ENCODE data around the gene FBRS. TPM values are rescaled to one million over a fixed set of nuclear protein-coding genes. Genes with fewer than 3 reads are reported as not detected.

The FBRS gene
- total and polyA plus RNA-seq, 2 of the 13 experiments (the other 11 are each of a cell fraction or from before 2014, with no cell fraction given) = 13.7 to 16.2 TPM

DNA sequence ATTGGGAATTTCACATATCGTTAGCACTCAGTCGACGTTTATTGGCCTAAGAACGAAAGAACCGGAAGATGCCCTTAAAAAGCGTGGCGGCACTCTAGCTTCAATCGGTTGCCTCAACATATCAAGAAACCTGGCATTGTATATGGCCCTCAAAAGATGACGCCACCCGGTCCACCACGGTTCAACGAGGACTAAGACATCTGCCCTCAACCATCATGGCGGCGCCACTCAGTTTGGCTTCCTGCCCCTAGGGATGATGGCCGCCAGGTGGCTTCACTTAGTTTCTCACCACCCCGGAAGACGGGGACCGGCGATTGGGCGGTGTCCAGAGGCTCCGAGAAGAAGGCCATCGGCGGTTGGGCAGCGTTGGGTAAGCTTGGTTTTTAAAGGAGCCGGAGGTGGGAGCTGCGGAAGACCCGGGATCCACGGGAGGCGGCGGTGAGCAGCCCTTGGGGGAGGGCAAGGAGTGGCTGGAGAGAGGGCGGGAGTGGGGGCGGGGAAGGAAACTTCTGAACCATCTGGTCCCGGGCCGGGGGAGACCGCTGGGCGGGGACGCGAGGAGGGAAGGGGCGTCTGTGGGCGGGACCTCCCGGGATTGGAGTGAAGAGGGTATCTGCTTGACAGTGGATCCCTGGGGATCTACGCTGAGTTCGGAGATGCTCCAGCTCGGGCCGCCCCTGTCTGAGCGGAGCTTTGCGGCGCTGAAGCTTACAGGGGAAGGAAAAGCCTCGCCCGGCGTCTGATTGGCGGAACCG lies 7.7 kb upstream of the FBRS start, which contains the start of gene PRR14 (continued):
- TF ChIP-seq KDM5A (IDR thresholded peaks at IDR 0.05; ENCODE audit: borderline replicate concordance, low read length) (peak; percentile 47; the same call in 1 of the 2 replicates), ZNF230 (CRISPR knock-in tag; IDR thresholded peaks at IDR 0.05) (peak; percentile 52), ZNF660 (CRISPR knock-in tag; IDR thresholded peaks at IDR 0.05; ENCODE audit: borderline replicate concordance, low read depth) (no peak), ZNF713 (CRISPR knock-in tag; IDR thresholded peaks at IDR 0.05) (0 out of 2 replicates have a peak, but pooled peaks have one; percentile 27), IRX3 (CRISPR knock-in tag; IDR thresholded peaks at IDR 0.05; ENCODE audit: borderline replicate concordance, low read depth) (no peak; the same call in 1 of the 2 replicates), SP1 (IDR thresholded peaks at IDR 0.05) (no peak), SP1 (CRISPR knock-in tag; IDR thresholded peaks at IDR 0.05) (peak; percentile 49)
- TF ChIP-seq, protein P1, sequence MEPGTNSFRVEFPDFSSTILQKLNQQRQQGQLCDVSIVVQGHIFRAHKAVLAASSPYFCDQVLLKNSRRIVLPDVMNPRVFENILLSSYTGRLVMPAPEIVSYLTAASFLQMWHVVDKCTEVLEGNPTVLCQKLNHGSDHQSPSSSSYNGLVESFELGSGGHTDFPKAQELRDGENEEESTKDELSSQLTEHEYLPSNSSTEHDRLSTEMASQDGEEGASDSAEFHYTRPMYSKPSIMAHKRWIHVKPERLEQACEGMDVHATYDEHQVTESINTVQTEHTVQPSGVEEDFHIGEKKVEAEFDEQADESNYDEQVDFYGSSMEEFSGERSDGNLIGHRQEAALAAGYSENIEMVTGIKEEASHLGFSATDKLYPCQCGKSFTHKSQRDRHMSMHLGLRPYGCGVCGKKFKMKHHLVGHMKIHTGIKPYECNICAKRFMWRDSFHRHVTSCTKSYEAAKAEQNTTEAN (CRISPR knock-in tag; conservative IDR thresholded peaks at IDR 0.05) = no peak

DNA sequence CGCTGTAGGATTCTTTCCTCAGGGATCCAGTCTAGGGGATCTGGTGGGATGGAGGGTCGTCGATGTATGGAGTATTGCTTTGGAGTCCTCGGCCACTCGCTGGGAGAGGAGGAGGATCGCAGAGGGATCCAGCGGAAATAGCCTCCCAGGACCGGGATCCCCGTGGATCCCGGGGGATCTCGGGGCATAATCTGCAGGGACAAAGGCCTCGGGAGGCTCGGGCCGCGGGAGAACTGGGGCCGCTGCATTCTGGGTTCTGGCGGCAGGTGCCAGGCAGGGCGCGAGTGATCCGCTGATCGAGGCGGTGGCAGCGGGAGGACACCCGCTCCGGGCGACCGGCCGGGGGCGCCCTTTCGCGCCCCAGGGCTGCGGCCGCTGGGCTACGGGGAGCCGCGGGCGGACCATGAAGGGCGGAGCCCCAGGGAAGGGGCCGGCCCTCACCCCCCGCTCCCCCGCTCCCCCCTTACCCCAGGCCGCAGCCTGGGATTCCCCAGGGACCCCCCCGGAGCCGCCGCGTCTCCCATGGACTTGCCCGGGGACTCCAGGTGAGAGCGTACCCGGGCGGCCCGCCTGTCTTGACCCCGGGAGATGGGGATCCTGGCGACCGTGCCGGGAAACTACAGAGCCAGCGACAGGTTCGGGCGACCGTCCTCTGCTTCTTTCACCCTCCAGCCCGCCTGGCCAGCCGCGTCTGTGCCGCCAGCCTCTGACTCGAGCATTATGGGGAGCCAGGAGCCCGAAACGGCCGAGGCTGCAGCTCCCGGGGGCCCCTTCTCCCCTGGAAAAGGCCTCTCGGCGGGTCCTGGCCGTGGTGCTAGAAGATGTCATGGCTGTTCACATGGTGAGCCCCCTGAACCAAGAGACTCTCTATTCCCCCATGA lies 6.9 kb upstream of the FBRS start:
- no peak for FAIRE-seq
- Histone ChIP-seq H3K4me2 (ENCODE audit: low read depth, low read length) (peak overlapping the region; percentile 99), H3K79me2 (ENCODE audit: insufficient read depth, low read length) (peaks cover 5% of the 10 kb centered on the region), H4K20me1 (ENCODE audit: insufficient read depth, low read length) (no peaks in the 10 kb centered on the region), H3K36me3 (replicated peaks in 1 of 2; ENCODE audit: control insufficient read depth in 1 of 2, insufficient read depth in 2 of 2, low read length in 2 of 2) (peaks cover 7 to 32% of the 10 kb centered on the region in 2 experiments; a peak in 4 of 5 replicates), H2AFZ (ENCODE audit: low read length) (peak overlapping the region; percentile 32), H3K27ac (ENCODE audit: extremely low read length, insufficient read depth, low read length) (peak overlapping the region; percentile 88), H3K4me1 (ENCODE audit: insufficient read depth, low read length) (peaks cover 17% of the 10 kb centered on the region), H3K27me3 (ENCODE audit: control insufficient read depth in 1 of 2, insufficient read depth in 2 of 2, low read length in 2 of 2) (no peaks in the 10 kb centered on the region; a peak in 1 of 5 replicates), H3K9me3 (ENCODE audit: low read length) (no peaks in the 10 kb centered on the region), H3K9ac (ENCODE audit: insufficient read depth, low read depth, low read length) (peak overlapping the region; percentile 89), H3K4me3 (replicated peaks in 1 of 3; ENCODE audit: insufficient read depth in 1 of 3, low read depth in 2 of 3, low read length in 3 of 3) (peak overlapping the region; percentile 79 to 100 (median 95))
- in situ Hi-C loops (cut with HindIII; ENCODE audit: extremely low pct_ligation_motif_present, low pct_unique_long_range_greater_than_20kb) = loop anchor here (25.0 kb wide), 1 partner anchor 839 kb away; the partner anchor contains the start of genes MAZ, MVP, PAGR1 and PRRT2
- ATAC-seq = peak; percentile 86
- intact Hi-C loops (cut with micrococcal nuclease; ENCODE audit: unreplicated experiment) = loop anchor here (2.0 to 10.0 kb wide), 4 partner anchors 17 to 567 kb away; partner anchors contain the start of gene ZNF768
- ChIA-PET POLR2A (interaction anchor here (0.9 to 2.2 kb wide), 9 partner anchors 7 to 116 kb away, joined by 3 to 18 read pairs (median 4); partner anchors contain the start of genes FBRS, ZNF689, ZNF747 and ZNF764), CTCF (ENCODE audit: low intra/inter-chr PET ratio, low total read pairs) (interaction anchor here (0.6 to 1.2 kb wide), 2 partner anchors 23 to 254 kb away, joined by 3 to 4 read pairs; no protein-coding TSS in a partner anchor)
- DNase-seq (ENCODE audit: low spot score) = peak; percentile 52
- BruUV-seq (replicated peaks) = no TSS peak
- under 1% methylated on average over 25 of the region's 71 CpGs for WGBS (ENCODE audit: low lambda C conversion rate)
- TF ChIP-seq ZNF256 (CRISPR knock-in tag; conservative IDR thresholded peaks at IDR 0.05) (0 out of 2 replicates have a peak, but pooled peaks have one; percentile 62), RBM22 (optimal IDR thresholded peaks at IDR 0.05; ENCODE audit: low read length) (no peak), ZMYM4 (CRISPR knock-in tag; IDR thresholded peaks at IDR 0.05) (peak; percentile 7; the same call in 1 of the 2 replicates), RBFOX2 (IDR thresholded peaks at IDR 0.05; ENCODE audit: low read depth, low read length) (peak; percentile 68), MEIS1 (CRISPR knock-in tag; IDR thresholded peaks at IDR 0.05; ENCODE audit: borderline replicate concordance) (0 out of 2 replicates have a peak, but pooled peaks have one; percentile 4)
- TF ChIP-seq, protein P2, sequence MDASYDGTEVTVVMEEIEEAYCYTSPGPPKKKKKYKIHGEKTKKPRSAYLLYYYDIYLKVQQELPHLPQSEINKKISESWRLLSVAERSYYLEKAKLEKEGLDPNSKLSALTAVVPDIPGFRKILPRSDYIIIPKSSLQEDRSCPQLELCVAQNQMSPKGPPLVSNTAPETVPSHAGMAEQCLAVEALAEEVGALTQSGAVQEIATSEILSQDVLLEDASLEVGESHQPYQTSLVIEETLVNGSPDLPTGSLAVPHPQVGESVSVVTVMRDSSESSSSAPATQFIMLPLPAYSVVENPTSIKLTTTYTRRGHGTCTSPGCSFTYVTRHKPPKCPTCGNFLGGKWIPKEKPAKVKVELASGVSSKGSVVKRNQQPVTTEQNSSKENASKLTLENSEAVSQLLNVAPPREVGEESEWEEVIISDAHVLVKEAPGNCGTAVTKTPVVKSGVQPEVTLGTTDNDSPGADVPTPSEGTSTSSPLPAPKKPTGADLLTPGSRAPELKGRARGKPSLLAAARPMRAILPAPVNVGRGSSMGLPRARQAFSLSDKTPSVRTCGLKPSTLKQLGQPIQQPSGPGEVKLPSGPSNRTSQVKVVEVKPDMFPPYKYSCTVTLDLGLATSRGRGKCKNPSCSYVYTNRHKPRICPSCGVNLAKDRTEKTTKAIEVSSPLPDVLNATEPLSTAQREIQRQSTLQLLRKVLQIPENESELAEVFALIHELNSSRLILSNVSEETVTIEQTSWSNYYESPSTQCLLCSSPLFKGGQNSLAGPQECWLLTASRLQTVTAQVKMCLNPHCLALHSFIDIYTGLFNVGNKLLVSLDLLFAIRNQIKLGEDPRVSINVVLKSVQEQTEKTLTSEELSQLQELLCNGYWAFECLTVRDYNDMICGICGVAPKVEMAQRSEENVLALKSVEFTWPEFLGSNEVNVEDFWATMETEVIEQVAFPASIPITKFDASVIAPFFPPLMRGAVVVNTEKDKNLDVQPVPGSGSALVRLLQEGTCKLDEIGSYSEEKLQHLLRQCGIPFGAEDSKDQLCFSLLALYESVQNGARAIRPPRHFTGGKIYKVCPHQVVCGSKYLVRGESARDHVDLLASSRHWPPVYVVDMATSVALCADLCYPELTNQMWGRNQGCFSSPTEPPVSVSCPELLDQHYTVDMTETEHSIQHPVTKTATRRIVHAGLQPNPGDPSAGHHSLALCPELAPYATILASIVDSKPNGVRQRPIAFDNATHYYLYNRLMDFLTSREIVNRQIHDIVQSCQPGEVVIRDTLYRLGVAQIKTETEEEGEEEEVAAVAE (CRISPR knock-in tag; IDR thresholded peaks at IDR 0.05; ENCODE audit: borderline replicate concordance) = no peak
